K562 (cell line): ENCODE measurements around the gene SLC25A44. TPM values are rescaled to one million over a fixed set of nuclear protein-coding genes. Genes with fewer than 3 reads are reported as not detected.

Experiments used
- ADNP ChIP-seq: fragments of 200-800 bp; sonication (Bioruptor generic); IDR thresholded peaks from 2 replicates; pipeline ENCODE4 v1.6.1; 2016; ENCODE audit warnings: missing genetic modification characterization, missing compliant biosample characterization
- AFF4 ChIP-seq: sonication (generic); formaldehyde crosslinking; IDR thresholded peaks from 2 replicates; pipeline ENCODE4 v1.8.0; 2023; ENCODE audit warnings: mild to moderate bottlenecking, missing genetic modification reagents
- ELF2 ChIP-seq: fragments of 250-450 bp; sonication (Bioruptor Pico); IDR thresholded peaks from 2 replicates; pipeline ENCODE4 v1.5.0; 2021; ENCODE audit warnings: mild to moderate bottlenecking
- GTF3C2 ChIP-seq: IDR thresholded peaks from 3 replicates; pipeline ENCODE4 v1.6.1; 2011; ENCODE audit warnings: borderline replicate concordance, mild to moderate bottlenecking, moderate library complexity; ENCODE audit not compliant: insufficient read length; ENCODE audit errors: extremely low read depth
- KDM4B ChIP-seq, 2 experiments: fragments of 450-650 bp in 1 of 2; sonication (generic) in 1 of 2; IDR thresholded peaks; 2 replicates each; pipeline ENCODE4 v1.6.1; 2016 to 2017; ENCODE audit warnings: borderline replicate concordance in 2 of 2, antibody characterized with exemption in 1 of 2, low read depth in 1 of 2, mild to moderate bottlenecking in 1 of 2
- LCOR ChIP-seq: sonication (generic); formaldehyde crosslinking; IDR thresholded peaks from 2 replicates; pipeline ENCODE4 v1.8.0; 2022; ENCODE audit warnings: mild to moderate bottlenecking, missing genetic modification reagents
- NCOA6 ChIP-seq: fragments of 450-650 bp; IDR thresholded peaks from 2 replicates; pipeline ENCODE4 v1.6.1; 2017; ENCODE audit warnings: mild to moderate bottlenecking
- NFIX ChIP-seq: fragments of 250-450 bp; sonication (Bioruptor Pico); IDR thresholded peaks from 2 replicates; pipeline ENCODE4 v1.4.0; 2020; ENCODE audit warnings: low read depth, mild to moderate bottlenecking, moderate library complexity
- POLR2AphosphoS5 ChIP-seq: IDR thresholded peaks from 2 replicates; pipeline ENCODE4 v1.6.1; 2011; ENCODE audit warnings: mild to moderate bottlenecking, low read depth, low read length, moderate library complexity; ENCODE audit not compliant: control insufficient read depth, insufficient read depth
- POLR3A ChIP-seq: IDR thresholded peaks from 2 replicates; pipeline ENCODE4 v1.6.1; 2011; ENCODE audit warnings: borderline replicate concordance, mild to moderate bottlenecking, moderate library complexity; ENCODE audit not compliant: insufficient read length, insufficient read depth; ENCODE audit errors: extremely low read depth
- RBM22 ChIP-seq: fragments of 200-400 bp; formaldehyde crosslinking; IDR thresholded peaks from 2 replicates; pipeline ENCODE4 v1.6.1; 2018; ENCODE audit warnings: low read length, low read depth; ENCODE audit not compliant: poor library complexity, severe bottlenecking
- SIX5 ChIP-seq, 2 experiments: IDR thresholded peaks; 2 replicates each; pipeline ENCODE4 v1.6.1; 2011; ENCODE audit warnings: low read length in 2 of 2, borderline replicate concordance in 1 of 2, low read depth in 1 of 2, mild to moderate bottlenecking in 1 of 2, moderate library complexity in 1 of 2; ENCODE audit not compliant: insufficient read depth in 1 of 2
- SMARCC2 ChIP-seq: fragments of 450-650 bp; IDR thresholded peaks from 2 replicates; pipeline ENCODE4 v1.6.1; 2017; ENCODE audit warnings: antibody characterized with exemption, moderate library complexity, mild to moderate bottlenecking, low read depth
- SP1 ChIP-seq: sonication (generic); formaldehyde crosslinking; IDR thresholded peaks from 2 replicates; pipeline ENCODE4 v1.8.1; 2022; ENCODE audit warnings: mild to moderate bottlenecking, missing genetic modification reagents
- THAP12 ChIP-seq: fragments of 250-450 bp; sonication (Bioruptor Pico); IDR thresholded peaks from 2 replicates; pipeline ENCODE4 v1.9.0; 2021; ENCODE audit warnings: mild to moderate bottlenecking, inconsistent platforms
- ZFX ChIP-seq: sonication (generic); formaldehyde crosslinking; IDR thresholded peaks from 2 replicates; pipeline ENCODE4 v1.8.0; 2022; ENCODE audit warnings: mild to moderate bottlenecking, missing genetic modification reagents, moderate library complexity
- polyA plus RNA-seq, 8 experiments: library from polyadenylated mRNA; depleted of rRNA in 4 of 8; stranded (reverse) in 5 of 8; unstranded in 3 of 8; fragments of >200 nt; fragmentation: Nextera tagmentation in 2 of 8; fragmentation: Illumina TruSeq in 1 of 8; extraction: Ambion mirVana in 2 of 8; extraction: Trizol in 1 of 8; gene quantifications; 2 replicates each; pipeline versions ENCODE4 v1.2.1 to v1.2.3, GENCODE V29; 2011 to 2014; ENCODE audit warnings: inconsistent platforms in 1 of 8, missing spikeins in 1 of 8
- total RNA-seq, 7 experiments: library from RNA; depleted of rRNA in 6 of 7; stranded (reverse); fragments of >200 nt in 6 of 7; fragmentation: Illumina TruSeq in 2 of 7; extraction: Trizol in 2 of 7; gene quantifications; 2 replicates each; pipeline versions ENCODE4 v1.2.1 to v1.2.3, GENCODE V29; 2011 to 2021; ENCODE audit warnings: low replicate concordance in 1 of 7

SLC25A44 gene
- total and polyA plus RNA-seq, 9 of the 15 experiments (the other 6 are each of a cell fraction or from before 2014, with no cell fraction given): 4.4 to 22.8 (median 12.5) TPM

GRCh38 chr1:156193488-156194299 lies at the start of gene SLC25A44 (continued):
- TF ChIP-seq GTF3C2 (peak; percentile 51), ADNP (tag) (peak; percentile 89), ELF2 (CRISPR knock-in tag) (0 out of 2 replicates have a peak, but pooled peaks have one; percentile 59), RBM22 (no peak), ZFX (CRISPR knock-in tag) (peak; percentile 75), NCOA6 (no peak), POLR2AphosphoS5 (peak; percentile 90), KDM4B (IDR thresholded peaks at IDR 0.05; ENCODE audit: borderline replicate concordance in 2 of 2, low read depth in 1 of 2) (peak in 1 of 2 experiments; percentile 68; a peak in 1 of 4 replicates), POLR3A (peak; percentile 42), SIX5 (IDR thresholded peaks at IDR 0.05; ENCODE audit: borderline replicate concordance in 1 of 2, insufficient read depth in 1 of 2, low read depth in 1 of 2, low read length in 2 of 2) (peak; percentile 47 to 53; a peak in 3 of 4 replicates), LCOR (CRISPR knock-in tag) (peak; percentile 25), SMARCC2 (no peak), AFF4 (CRISPR knock-in tag) (0 out of 2 replicates have a peak, but pooled peaks have one; percentile 30), SP1 (CRISPR knock-in tag) (peak; percentile 99), THAP12 (CRISPR knock-in tag) (0 out of 2 replicates have a peak, but pooled peaks have one; percentile 20), NFIX (CRISPR knock-in tag) (no peak)
